B cell (primary cell): ENCODE results near the gene CD36. TPM values are rescaled to one million over a fixed set of nuclear protein-coding genes. Genes with fewer than 3 reads are reported as not detected.

Experiments used
- ATAC-seq: fragments of 200-7000 bp; cut with Tn5 transposase; one replicate; pipeline ENCODE4 v1.10.0; 2021; ENCODE audit warnings: low read depth, mild to moderate bottlenecking, moderate number of reproducible peaks, moderate library complexity
- CTCF ChIA-PET: fragments of 350-600 bp; sonication (Branson Sonifier 250); formaldehyde crosslinking; loops from one replicate; lab custom pipeline; 2021; ENCODE audit warnings: antibody characterized with exemption, inconsistent platforms; lab: Charles Lee
- POLR2A ChIA-PET: fragments of 350-600 bp; sonication (Branson Sonifier 250); formaldehyde crosslinking; loops from one replicate; lab custom pipeline; 2021; ENCODE audit warnings: antibody characterized with exemption; lab: Charles Lee
- DNase-seq: peaks from one replicate; pipeline ENCODE4 v3.0.0; 2013
- H2AFZ ChIP-seq: 2 replicates; pipeline ENCODE4 v1.6.1; 2012; ENCODE audit warnings: mild to moderate bottlenecking, low read depth, low read length; ENCODE audit not compliant: insufficient read depth, poor library complexity, severe bottlenecking
- H3K27ac ChIP-seq, 2 donors: 1 replicate in 1 of 2; 2 replicates in 1 of 2; pipeline ENCODE4 v1.5.1; 2012 to 2013; ENCODE audit warnings: low read length in 2 of 2, mild to moderate bottlenecking in 2 of 2, moderate library complexity in 1 of 2
- H3K27me3 ChIP-seq, 4 experiments: fragments of 200-600 bp in 1 of 4; sonication (generic) in 1 of 4; replicated peaks in 1 of 4; 1 replicate in 2 of 4; 2 replicates in 2 of 4; pipeline versions ENCODE4 v1.6.1 to v1.7.0; 2013 to 2016; ENCODE audit warnings: low read length in 3 of 4, mild to moderate bottlenecking in 2 of 4, mixed read lengths in 1 of 4, moderate library complexity in 1 of 4; ENCODE audit not compliant: insufficient read depth in 4 of 4, control insufficient read depth in 3 of 4; ENCODE audit errors: control extremely low read depth in 1 of 4
- H3K36me3 ChIP-seq, 2 experiments: replicated peaks in 1 of 2; 1 replicate in 1 of 2; 2 replicates in 1 of 2; pipeline versions ENCODE4 v1.6.1 to v1.7.1; 2013; ENCODE audit warnings: low read length in 1 of 2; ENCODE audit not compliant: insufficient read depth in 2 of 2, control insufficient read depth in 1 of 2; ENCODE audit errors: control extremely low read depth in 1 of 2, extremely low read depth in 1 of 2
- H3K4me1 ChIP-seq, 2 donors: fragments of 200-600 bp in 1 of 2; sonication (generic) in 1 of 2; 1 replicate in 1 of 2; 2 replicates in 1 of 2; pipeline versions ENCODE4 v1.5.1 to v1.6.1; 2013 to 2017; ENCODE audit warnings: low read length in 2 of 2; ENCODE audit not compliant: control insufficient read depth in 2 of 2, insufficient read depth in 2 of 2
- H3K4me2 ChIP-seq: replicated peaks from 2 replicates; pipeline ENCODE3; 2012; ENCODE audit warnings: mild to moderate bottlenecking, low read depth, low read length; ENCODE audit not compliant: poor library complexity, severe bottlenecking
- H3K4me3 ChIP-seq, 5 experiments: fragments of 200-600 bp in 1 of 5; sonication (generic) in 1 of 5; 1 replicate in 3 of 5; 2 replicates in 2 of 5; pipeline versions ENCODE4 v1.5.1 to v1.7.0; 2011 to 2016; ENCODE audit warnings: low read length in 4 of 5, mild to moderate bottlenecking in 4 of 5, low read depth in 2 of 5, control low read depth in 1 of 5, moderate library complexity in 1 of 5; ENCODE audit not compliant: insufficient read depth in 1 of 5; ENCODE audit errors: control extremely low read depth in 1 of 5, extremely low read depth in 1 of 5
- H3K79me2 ChIP-seq: fragments of 200-600 bp; sonication (generic); one replicate; pipeline ENCODE4 v1.6.0; 2016; ENCODE audit warnings: low read length; ENCODE audit not compliant: control insufficient read depth, insufficient read depth
- H3K9ac ChIP-seq: fragments of 200-600 bp; sonication (generic); 2 replicates; pipeline ENCODE4 v1.6.1; 2017; ENCODE audit warnings: mild to moderate bottlenecking, low read length, moderate library complexity
- H3K9me3 ChIP-seq, 3 donors: one replicate each; pipeline versions ENCODE4 v1.6.1 to v1.7.1; 2013; ENCODE audit warnings: low read length in 2 of 3; ENCODE audit not compliant: control insufficient read depth in 2 of 3, insufficient read depth in 1 of 3; ENCODE audit errors: control extremely low read depth in 1 of 3
- H4K20me1 ChIP-seq: 2 replicates; pipeline ENCODE4 v1.6.0; 2012; ENCODE audit warnings: mild to moderate bottlenecking, low read length; ENCODE audit not compliant: insufficient read depth, control insufficient read depth, poor library complexity, severe bottlenecking
- H3K27ac Mint-ChIP-seq: one replicate; pipeline ENCODE4 v1.8.0; 2021; ENCODE audit warnings: mixed read lengths
- H3K27me3 Mint-ChIP-seq: one replicate; pipeline ENCODE4 v1.8.0; 2021; ENCODE audit warnings: mixed read lengths
- H3K4me1 Mint-ChIP-seq: one replicate; pipeline ENCODE4 v1.8.0; 2021; ENCODE audit warnings: mixed read lengths
- H3K4me3 Mint-ChIP-seq: one replicate; pipeline ENCODE4 v1.8.0; 2021; ENCODE audit warnings: mixed read lengths
- H3K9me3 Mint-ChIP-seq: one replicate; pipeline ENCODE4 v1.8.0; 2022; ENCODE audit warnings: mixed read lengths; ENCODE audit not compliant: insufficient read depth
- EZH2 ChIP-seq: IDR thresholded peaks from 2 replicates; pipeline ENCODE4 v1.6.1; 2012; ENCODE audit warnings: borderline replicate concordance, low read depth, mild to moderate bottlenecking, moderate library complexity, low read length; ENCODE audit not compliant: insufficient read depth, poor library complexity, severe bottlenecking
- WGBS: methylation state at CpG from one replicate; pipeline ENCODE4 v1.1.5; 2013; ENCODE audit warnings: missing lambda C conversion rate; ENCODE audit not compliant: insufficient coverage; 5-methylcytosine and 5-hydroxymethylcytosine counted together
- intact Hi-C: fragments of 100-400 bp; cut with micrococcal nuclease; formaldehyde crosslinking; loops from one replicate; pipeline ENCODE4 v1.10.0; 2022
- polyA plus RNA-seq: library from polyadenylated mRNA; depleted of rRNA; stranded (reverse); fragments of >200 nt; gene quantifications from 2 replicates; pipeline ENCODE4 v1.2.3, GENCODE V29; 2012
- total RNA-seq, 2 donors: library from RNA; stranded (reverse); fragments of 120-200 nt in 1 of 2; gene quantifications; 1 replicate in 1 of 2; 2 replicates in 1 of 2; pipeline versions ENCODE4 v1.2.3 to v1.2.4, GENCODE V29; 2013 to 2022
- TF ChIP-seq, protein P1 (sequence below): fragments of 200-600 bp; IDR thresholded peaks from one replicate; pipeline ENCODE4 v1.8.0; 2022; ENCODE audit warnings: antibody characterized with exemption, mild to moderate bottlenecking

Gene CD36
- total and polyA plus RNA-seq, 2 donors (not counting 1 experiment from before 2014, with no cell fraction given) = 0.37 to 2.3 TPM

DNA sequence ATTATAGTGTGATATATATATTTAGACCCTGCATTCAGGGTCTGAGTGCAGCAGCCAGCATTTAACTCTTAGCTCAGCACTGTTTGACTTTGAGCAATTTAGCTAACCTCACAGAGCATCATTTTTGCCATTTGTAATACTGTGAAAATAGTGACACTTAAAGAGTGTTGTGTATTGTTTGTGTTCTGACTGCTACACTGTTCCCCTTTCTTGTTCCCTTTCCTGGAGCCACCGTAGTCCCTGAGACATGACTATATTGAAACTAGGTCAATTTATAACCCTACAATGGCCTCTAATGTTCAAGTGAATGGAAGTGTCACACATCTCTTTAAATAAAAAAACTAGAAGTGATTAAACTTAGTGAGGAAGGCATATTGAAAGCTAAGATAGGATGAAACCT lies 20.3 kb upstream of the CD36 start:
- TF ChIP-seq, protein P1, sequence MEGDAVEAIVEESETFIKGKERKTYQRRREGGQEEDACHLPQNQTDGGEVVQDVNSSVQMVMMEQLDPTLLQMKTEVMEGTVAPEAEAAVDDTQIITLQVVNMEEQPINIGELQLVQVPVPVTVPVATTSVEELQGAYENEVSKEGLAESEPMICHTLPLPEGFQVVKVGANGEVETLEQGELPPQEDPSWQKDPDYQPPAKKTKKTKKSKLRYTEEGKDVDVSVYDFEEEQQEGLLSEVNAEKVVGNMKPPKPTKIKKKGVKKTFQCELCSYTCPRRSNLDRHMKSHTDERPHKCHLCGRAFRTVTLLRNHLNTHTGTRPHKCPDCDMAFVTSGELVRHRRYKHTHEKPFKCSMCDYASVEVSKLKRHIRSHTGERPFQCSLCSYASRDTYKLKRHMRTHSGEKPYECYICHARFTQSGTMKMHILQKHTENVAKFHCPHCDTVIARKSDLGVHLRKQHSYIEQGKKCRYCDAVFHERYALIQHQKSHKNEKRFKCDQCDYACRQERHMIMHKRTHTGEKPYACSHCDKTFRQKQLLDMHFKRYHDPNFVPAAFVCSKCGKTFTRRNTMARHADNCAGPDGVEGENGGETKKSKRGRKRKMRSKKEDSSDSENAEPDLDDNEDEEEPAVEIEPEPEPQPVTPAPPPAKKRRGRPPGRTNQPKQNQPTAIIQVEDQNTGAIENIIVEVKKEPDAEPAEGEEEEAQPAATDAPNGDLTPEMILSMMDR = no peak
- TF ChIP-seq EZH2 = no peak
- no peaks in the 10 kb centered on the region for H3K79me2 ChIP-seq
- no peaks in the 10 kb centered on the region for H4K20me1 ChIP-seq
- no CpG with 5 or more reads among the region's 1 CpG for WGBS
- H3K9me3 ChIP-seq = no peaks in the 10 kb centered on the region
- POLR2A ChIA-PET = no interaction called here
- ATAC-seq (no peak), DNase-seq (no peak)
- Mint-ChIP-seq H3K27me3 (no peaks in the 10 kb centered on the region), H3K27ac (no peak overlapping the region), H3K4me1 (no peaks in the 10 kb centered on the region), H3K9me3 (no peaks in the 10 kb centered on the region), H3K4me3 (no peak overlapping the region)
- H3K4me1 ChIP-seq = no peaks in the 10 kb centered on the region
- intact Hi-C loops = no loop called here
- no peak overlapping the region for H3K27ac ChIP-seq
- CTCF ChIA-PET = no interaction called here
- no peak overlapping the region for H3K4me3 ChIP-seq
- no peaks in the 10 kb centered on the region for H3K36me3 ChIP-seq
- no peak overlapping the region for H3K4me2 ChIP-seq
- H3K27me3 ChIP-seq = no peaks in the 10 kb centered on the region
- H3K9ac ChIP-seq = no peak overlapping the region
- H2AFZ ChIP-seq = no peak overlapping the region

DNA sequence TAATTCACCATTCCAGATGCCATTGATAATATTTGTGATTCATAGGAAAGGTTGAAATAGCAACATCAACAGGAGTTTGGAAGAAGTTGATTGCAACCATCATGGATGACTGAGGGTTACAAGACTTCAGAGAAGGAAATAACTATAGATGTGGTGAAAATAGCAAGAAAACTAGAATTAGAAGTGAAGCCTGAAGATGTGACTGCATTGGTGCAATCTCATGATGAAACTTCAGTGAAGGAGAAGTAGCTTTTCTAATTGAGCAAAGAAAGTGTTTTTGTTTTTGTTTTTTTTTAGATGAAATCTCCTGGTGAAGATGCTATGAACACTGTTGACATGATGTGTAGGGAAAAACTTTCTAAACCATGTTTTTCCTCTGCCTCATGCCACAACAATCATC lies 18.7 kb upstream of the CD36 start:
- TF ChIP-seq EZH2 = no peak
- TF ChIP-seq, protein P1 = no peak
- Mint-ChIP-seq H3K27me3 (no peaks in the 10 kb centered on the region), H3K4me1 (no peaks in the 10 kb centered on the region), H3K9me3 (no peaks in the 10 kb centered on the region), H3K4me3 (no peak overlapping the region), H3K27ac (no peak overlapping the region)
- Histone ChIP-seq H4K20me1 (no peaks in the 10 kb centered on the region), H2AFZ (no peak overlapping the region), H3K36me3 (no peaks in the 10 kb centered on the region), H3K27me3 (no peaks in the 10 kb centered on the region), H3K4me2 (no peak overlapping the region), H3K27ac (no peak overlapping the region), H3K79me2 (no peaks in the 10 kb centered on the region), H3K9ac (no peak overlapping the region), H3K4me1 (no peaks in the 10 kb centered on the region), H3K9me3 (no peaks in the 10 kb centered on the region), H3K4me3 (no peak overlapping the region)
- intact Hi-C loops = no loop called here
- ChIA-PET CTCF (no interaction called here), POLR2A (no interaction called here)
- no peak for ATAC-seq
- DNase-seq = no peak
